Coronary artery (tissue), 2 donors: ENCODE results near the gene USP44.

Experiments
- DNase-seq: peaks from one replicate; pipeline ENCODE4 v3.0.0-alpha.2; 2017; ENCODE audit warnings: low spot score
- H3K27ac ChIP-seq, 2 donors: fragments of 200-600 bp; sonication (generic); one replicate each; pipeline ENCODE4 v1.5.1; 2016 to 2019
- H3K4me3 ChIP-seq: fragments of 200-600 bp; sonication (generic); 2 replicates; pipeline ENCODE4 v1.5.1; 2016; ENCODE audit warnings: mild to moderate bottlenecking, moderate library complexity
- TF ChIP-seq, protein P1 (sequence below): fragments of 200-600 bp; sonication (generic); IDR thresholded peaks from one replicate; pipeline ENCODE4 v1.5.1; 2019; ENCODE audit warnings: antibody characterized with exemption

The USP44 gene

DNA sequence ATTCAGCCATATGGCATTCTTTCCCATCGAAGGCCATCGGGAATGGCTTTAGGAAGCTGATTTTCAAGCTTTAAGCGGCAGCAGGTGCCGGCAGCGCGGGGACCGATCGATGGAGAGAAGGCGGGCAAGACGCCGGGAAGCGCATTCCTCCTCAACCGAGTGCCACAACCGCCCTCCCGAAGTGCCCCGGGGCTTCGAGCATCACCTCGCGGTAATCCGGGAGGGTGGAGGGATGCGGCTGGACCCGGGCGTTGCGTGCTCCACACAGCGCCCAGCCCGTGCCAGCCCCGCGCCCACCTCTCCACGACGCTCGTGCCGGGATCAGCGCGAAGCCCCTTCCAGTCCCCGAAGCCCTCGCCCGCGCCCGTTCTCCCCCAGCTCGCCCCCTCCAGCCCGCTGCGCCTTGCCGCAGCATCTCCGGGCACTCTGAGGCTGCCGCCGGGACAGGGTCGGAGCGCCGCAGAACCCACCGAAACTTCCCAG lies 3.2 kb downstream of the USP44 start:
- Histone ChIP-seq H3K27ac (peak overlapping the region; percentile 38 to 78), H3K4me3 (peak overlapping the region; percentile 92)
- TF ChIP-seq, protein P1, sequence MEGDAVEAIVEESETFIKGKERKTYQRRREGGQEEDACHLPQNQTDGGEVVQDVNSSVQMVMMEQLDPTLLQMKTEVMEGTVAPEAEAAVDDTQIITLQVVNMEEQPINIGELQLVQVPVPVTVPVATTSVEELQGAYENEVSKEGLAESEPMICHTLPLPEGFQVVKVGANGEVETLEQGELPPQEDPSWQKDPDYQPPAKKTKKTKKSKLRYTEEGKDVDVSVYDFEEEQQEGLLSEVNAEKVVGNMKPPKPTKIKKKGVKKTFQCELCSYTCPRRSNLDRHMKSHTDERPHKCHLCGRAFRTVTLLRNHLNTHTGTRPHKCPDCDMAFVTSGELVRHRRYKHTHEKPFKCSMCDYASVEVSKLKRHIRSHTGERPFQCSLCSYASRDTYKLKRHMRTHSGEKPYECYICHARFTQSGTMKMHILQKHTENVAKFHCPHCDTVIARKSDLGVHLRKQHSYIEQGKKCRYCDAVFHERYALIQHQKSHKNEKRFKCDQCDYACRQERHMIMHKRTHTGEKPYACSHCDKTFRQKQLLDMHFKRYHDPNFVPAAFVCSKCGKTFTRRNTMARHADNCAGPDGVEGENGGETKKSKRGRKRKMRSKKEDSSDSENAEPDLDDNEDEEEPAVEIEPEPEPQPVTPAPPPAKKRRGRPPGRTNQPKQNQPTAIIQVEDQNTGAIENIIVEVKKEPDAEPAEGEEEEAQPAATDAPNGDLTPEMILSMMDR, result no peak
- DNase-seq, result peak; percentile 76

DNA sequence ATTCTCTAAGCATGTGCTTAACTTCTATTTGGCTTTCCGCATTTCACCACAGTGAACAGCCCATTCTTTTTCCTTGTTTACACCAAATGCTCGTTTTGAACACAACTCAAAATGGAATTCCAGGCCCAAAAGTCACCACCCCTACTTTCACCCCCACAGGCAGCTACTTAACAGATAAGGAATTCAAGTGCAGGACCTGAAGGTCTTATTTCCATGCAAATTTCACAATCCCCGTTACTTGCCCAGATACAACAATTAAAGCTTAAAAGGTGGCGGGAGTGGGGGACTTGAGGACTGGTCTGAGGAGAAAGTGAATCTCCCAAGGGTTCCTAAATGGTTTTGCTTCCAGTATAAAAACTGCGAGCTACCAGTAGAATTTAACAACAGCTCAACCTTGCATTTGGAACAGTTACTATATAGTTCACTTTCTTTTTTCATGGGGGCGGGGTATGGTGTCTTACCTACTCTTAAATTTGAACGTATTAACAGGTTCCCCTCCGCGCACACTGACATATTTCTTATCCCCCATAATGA lies 3.7 kb downstream of the USP44 start:
- H3K4me3 ChIP-seq, result peak overlapping the region; percentile 92
- peak overlapping the region; percentile 38 to 78 for H3K27ac ChIP-seq
- DNase-seq, result no peak
- TF ChIP-seq, protein P1, result no peak

- DNase-seq, result no peak
- no peak overlapping the region for H3K4me3 ChIP-seq
- H3K27ac ChIP-seq, result no peak overlapping the region
- TF ChIP-seq, protein P1, result no peak
These were observed 4.8 kb downstream of the USP44 start for GRCh38 chr12:95546491-95546813.

- Histone ChIP-seq H3K27ac (no peak overlapping the region), H3K4me3 (no peak overlapping the region)
- DNase-seq, result no peak
- TF ChIP-seq, protein P1, result no peak
These were observed 5.4 kb downstream of the USP44 start for GRCh38 chr12:95545731-95546490.

GRCh38 chr12:95545303-95545702 lies 6.0 kb downstream of the USP44 start:
- no peak for DNase-seq
- H3K4me3 ChIP-seq, result no peak overlapping the region
- no peak overlapping the region for H3K27ac ChIP-seq
- TF ChIP-seq, protein P1, result no peak

DNA sequence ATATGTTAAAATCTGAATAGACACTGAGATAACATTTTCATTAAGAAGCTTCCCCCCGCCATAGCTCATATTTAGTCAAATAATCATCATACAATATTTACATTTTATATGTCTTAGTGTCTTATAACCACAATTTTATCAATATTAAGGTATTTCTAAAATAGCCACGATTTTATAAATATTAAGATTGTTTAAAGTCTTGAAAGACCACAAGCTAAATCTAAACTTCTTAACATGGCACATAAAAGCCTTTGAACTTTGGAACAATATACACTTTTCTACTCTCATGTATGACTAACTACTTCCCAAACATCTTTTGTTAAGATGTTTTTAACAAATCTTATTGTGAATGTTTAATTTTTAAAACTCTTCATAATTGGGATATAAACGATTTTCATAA lies 6.5 kb downstream of the USP44 start:
- TF ChIP-seq, protein P1, result no peak
- no peak overlapping the region for H3K27ac ChIP-seq
- H3K4me3 ChIP-seq, result no peak overlapping the region
- DNase-seq, result no peak

DNA sequence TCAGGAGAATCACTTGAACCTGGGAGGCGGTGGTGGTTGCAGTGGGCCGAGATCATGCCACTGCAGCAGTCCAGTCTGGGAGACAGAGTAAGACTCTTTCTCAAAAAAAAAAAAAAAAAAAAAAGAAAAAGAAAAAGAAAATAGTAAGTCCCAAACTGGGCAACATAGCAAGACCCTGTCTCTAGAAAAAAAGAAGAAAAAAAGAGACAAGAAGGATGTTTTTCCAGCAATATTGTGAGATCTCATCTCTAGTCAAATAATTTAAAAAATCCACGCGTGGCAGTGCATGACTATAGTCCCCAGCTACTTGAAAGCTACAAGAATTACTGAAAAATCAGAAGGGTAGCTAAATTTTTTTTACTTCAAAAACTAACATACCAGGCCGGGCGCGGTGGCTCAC lies 8.0 kb downstream of the USP44 start:
- Histone ChIP-seq H3K27ac (no peak overlapping the region), H3K4me3 (no peak overlapping the region)
- DNase-seq, result no peak
- TF ChIP-seq, protein P1, result no peak
